C4-2B (cell line): ENCODE results near the gene ALPL.

ENCODE experiments used
- ZFX ChIP-seq: fragments of 450-650 bp; IDR thresholded peaks from 2 replicates; pipeline ENCODE4 v1.6.1; 2017
- TF ChIP-seq, protein P1 (sequence below): fragments of 450-650 bp; conservative IDR thresholded peaks from 2 replicates; pipeline ENCODE4 v1.5.1; 2017; ENCODE audit warnings: mild to moderate bottlenecking

GRCh38 chr1:21510113-21510493, 880 bp downstream of the ALPL start:
- TF ChIP-seq, protein P1, sequence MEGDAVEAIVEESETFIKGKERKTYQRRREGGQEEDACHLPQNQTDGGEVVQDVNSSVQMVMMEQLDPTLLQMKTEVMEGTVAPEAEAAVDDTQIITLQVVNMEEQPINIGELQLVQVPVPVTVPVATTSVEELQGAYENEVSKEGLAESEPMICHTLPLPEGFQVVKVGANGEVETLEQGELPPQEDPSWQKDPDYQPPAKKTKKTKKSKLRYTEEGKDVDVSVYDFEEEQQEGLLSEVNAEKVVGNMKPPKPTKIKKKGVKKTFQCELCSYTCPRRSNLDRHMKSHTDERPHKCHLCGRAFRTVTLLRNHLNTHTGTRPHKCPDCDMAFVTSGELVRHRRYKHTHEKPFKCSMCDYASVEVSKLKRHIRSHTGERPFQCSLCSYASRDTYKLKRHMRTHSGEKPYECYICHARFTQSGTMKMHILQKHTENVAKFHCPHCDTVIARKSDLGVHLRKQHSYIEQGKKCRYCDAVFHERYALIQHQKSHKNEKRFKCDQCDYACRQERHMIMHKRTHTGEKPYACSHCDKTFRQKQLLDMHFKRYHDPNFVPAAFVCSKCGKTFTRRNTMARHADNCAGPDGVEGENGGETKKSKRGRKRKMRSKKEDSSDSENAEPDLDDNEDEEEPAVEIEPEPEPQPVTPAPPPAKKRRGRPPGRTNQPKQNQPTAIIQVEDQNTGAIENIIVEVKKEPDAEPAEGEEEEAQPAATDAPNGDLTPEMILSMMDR, result no peak
- TF ChIP-seq ZFX, result no peak
